GM21381 (cell line): ENCODE data around the gene C22orf31.
"Not testable (repeated sequence)": the region's sequence is repeated elsewhere in the genome, so short reads cannot be mapped to it uniquely, and the experiment has no call there.

Source experiments
- ATAC-seq: cut with Tn5 transposase; IDR thresholded peaks from one replicate; pipeline ENCODE4 v1.9.1; 2021; ENCODE audit warnings: mild to moderate bottlenecking, moderate library complexity; ENCODE audit not compliant: unreplicated experiment

Gene C22orf31

GRCh38 chr22:29055192-29055830, 6.3 kb downstream of the C22orf31 start:
- ATAC-seq: no peak

GRCh38 chr22:29054251-29054767, 7.3 kb downstream of the C22orf31 start:
- ATAC-seq: no peak

GRCh38 chr22:29053048-29053702, 8.5 kb downstream of the C22orf31 start:
- no peak for ATAC-seq

- no peak for ATAC-seq
These were observed 11.2 kb downstream of the C22orf31 start for GRCh38 chr22:29050457-29050856.

- no peak for ATAC-seq
These were observed 11.9 kb downstream of the C22orf31 start for GRCh38 chr22:29049655-29050263.

GRCh38 chr22:29048822-29049654, 12.6 kb downstream of the C22orf31 start:
- no peak for ATAC-seq

GRCh38 chr22:29044657-29045176, 16.9 kb downstream of the C22orf31 start:
- no peak for ATAC-seq

GRCh38 chr22:29043906-29044575, 17.6 kb downstream of the C22orf31 start:
- ATAC-seq: no peak

GRCh38 chr22:29041408-29041807, 20.2 kb downstream of the C22orf31 start:
- ATAC-seq: no peak

- ATAC-seq: no peak
These were observed 21.0 kb downstream of the C22orf31 start for GRCh38 chr22:29040385-29041275.

GRCh38 chr22:29039684-29040083, 21.9 kb downstream of the C22orf31 start:
- ATAC-seq: not testable (repeated sequence)

- no peak for ATAC-seq
These were observed 22.5 kb downstream of the C22orf31 start for GRCh38 chr22:29039148-29039547.

- no peak for ATAC-seq
These were observed 24.2 kb downstream of the C22orf31 start for GRCh38 chr22:29037340-29037932.

GRCh38 chr22:29032584-29032983, 29.0 kb downstream of the C22orf31 start:
- ATAC-seq: no peak

- ATAC-seq: no peak
These were observed 29.6 kb downstream of the C22orf31 start for GRCh38 chr22:29032014-29032475.

- ATAC-seq: no peak
These were observed 30.2 kb downstream of the C22orf31 start for GRCh38 chr22:29031227-29032011.

- no peak for ATAC-seq
These were observed 30.9 kb downstream of the C22orf31 start for GRCh38 chr22:29030618-29031226.
